SK-N-MC (cell line): ENCODE results near the gene CLEC4C.

Experiments
- EZH2 ChIP-seq: fragments of 200-600 bp; sonication (generic); IDR thresholded peaks from one replicate; pipeline ENCODE4 v1.6.1; 2017; ENCODE audit warnings: antibody characterized with exemption
- POLR2AphosphoS5 ChIP-seq: IDR thresholded peaks from 2 replicates; pipeline ENCODE4 v1.6.1; 2012; ENCODE audit warnings: mild to moderate bottlenecking, low read depth, low read length, borderline replicate concordance

GRCh38 chr12:7729746-7730145 lies 17.4 kb downstream of the CLEC4C start:
- TF ChIP-seq POLR2AphosphoS5 (no peak), EZH2 (no peak)
